ENCODE results near the gene TUT1.

DNA sequence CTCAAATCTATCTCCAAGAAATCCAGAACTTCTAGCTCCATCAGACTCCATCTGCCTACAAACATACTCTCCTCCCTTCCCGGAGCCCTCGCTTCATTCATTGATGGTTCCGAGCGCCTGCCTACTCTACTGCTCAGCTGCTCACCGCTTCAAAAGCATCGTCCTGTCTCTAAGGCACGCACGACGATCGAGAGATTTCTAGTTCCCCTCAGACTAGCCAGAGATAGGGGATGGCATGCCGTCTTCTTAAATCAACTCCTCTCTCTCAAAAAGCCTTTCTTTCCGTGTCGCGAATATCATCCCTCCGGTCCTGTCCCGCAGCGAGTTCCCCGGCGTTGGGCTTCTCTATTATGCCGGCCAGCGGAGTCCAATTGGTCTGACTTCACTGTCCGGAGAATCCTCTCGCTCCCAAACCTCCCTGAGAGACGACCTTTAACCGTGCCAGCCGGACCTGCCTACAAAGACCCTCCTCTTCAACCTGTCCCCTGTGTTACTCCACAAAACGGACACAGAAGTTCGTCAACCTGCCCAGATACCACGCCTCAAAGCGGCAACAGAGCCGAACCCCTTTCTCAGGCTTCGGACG, 18.2 kb downstream of the TUT1 start:
- TF ChIP-seq, protein P1, sequence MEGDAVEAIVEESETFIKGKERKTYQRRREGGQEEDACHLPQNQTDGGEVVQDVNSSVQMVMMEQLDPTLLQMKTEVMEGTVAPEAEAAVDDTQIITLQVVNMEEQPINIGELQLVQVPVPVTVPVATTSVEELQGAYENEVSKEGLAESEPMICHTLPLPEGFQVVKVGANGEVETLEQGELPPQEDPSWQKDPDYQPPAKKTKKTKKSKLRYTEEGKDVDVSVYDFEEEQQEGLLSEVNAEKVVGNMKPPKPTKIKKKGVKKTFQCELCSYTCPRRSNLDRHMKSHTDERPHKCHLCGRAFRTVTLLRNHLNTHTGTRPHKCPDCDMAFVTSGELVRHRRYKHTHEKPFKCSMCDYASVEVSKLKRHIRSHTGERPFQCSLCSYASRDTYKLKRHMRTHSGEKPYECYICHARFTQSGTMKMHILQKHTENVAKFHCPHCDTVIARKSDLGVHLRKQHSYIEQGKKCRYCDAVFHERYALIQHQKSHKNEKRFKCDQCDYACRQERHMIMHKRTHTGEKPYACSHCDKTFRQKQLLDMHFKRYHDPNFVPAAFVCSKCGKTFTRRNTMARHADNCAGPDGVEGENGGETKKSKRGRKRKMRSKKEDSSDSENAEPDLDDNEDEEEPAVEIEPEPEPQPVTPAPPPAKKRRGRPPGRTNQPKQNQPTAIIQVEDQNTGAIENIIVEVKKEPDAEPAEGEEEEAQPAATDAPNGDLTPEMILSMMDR (IDR thresholded peaks at IDR 0.05; ENCODE audit: insufficient read depth, low read length, poor library complexity, severe bottlenecking), result no peak
- TF ChIP-seq EZH2phosphoT487 (conservative IDR thresholded peaks at IDR 0.05; ENCODE audit: low read length), result no peak
